H1 (cell line): ENCODE measurements around the gene TUBGCP5. TPM values are rescaled to one million over a fixed set of nuclear protein-coding genes. Genes with fewer than 3 reads are reported as not detected.

Experiments used
- CTCF ChIA-PET: fragments of 300-600 bp; sonication (Branson Sonifier 250); formaldehyde crosslinking; loops from one replicate; lab custom pipeline; 2021; ENCODE audit not compliant: partially characterized antibody; lab: Charles Lee
- POLR2A ChIA-PET: fragments of 300-600 bp; sonication (Branson Sonifier 250); formaldehyde crosslinking; loops from one replicate; lab custom pipeline; 2021; ENCODE audit warnings: inconsistent platforms; ENCODE audit not compliant: partially characterized antibody; lab: Charles Lee
- DNase-seq, 2 experiments: peaks; one replicate each; pipeline versions ENCODE4 v3.0.0 to v3.0.0-alpha.2; 2010 to 2022; ENCODE audit warnings: low spot score in 2 of 2, low read depth in 1 of 2, mixed read lengths in 1 of 2
- FAIRE-seq: peaks from 2 replicates; lab custom pipeline; 2011; peaks lifted over from hg19 to GRCh38; lab: Jason Lieb, UNC
- H2AFZ ChIP-seq: 2 replicates; pipeline ENCODE4 v1.8.1; 2012; ENCODE audit warnings: low read length, inconsistent platforms
- H2AK5ac ChIP-seq: 2 replicates; pipeline ENCODE4 v1.6.1; 2013; ENCODE audit warnings: low read depth, low read length
- H2BK120ac ChIP-seq: replicated peaks from 2 replicates; pipeline ENCODE3; 2013; ENCODE audit warnings: low read depth, low read length, inconsistent platforms
- H2BK12ac ChIP-seq: 2 replicates; pipeline ENCODE4 v1.6.1; 2013; ENCODE audit warnings: low read depth, low read length
- H2BK15ac ChIP-seq: 2 replicates; pipeline ENCODE4 v1.6.1; 2013; ENCODE audit warnings: low read length
- H2BK20ac ChIP-seq: 2 replicates; pipeline ENCODE4 v1.6.1; 2013; ENCODE audit warnings: low read length
- H2BK5ac ChIP-seq: 2 replicates; pipeline ENCODE4 v1.6.1; 2013; ENCODE audit warnings: low read depth, low read length
- H3K14ac ChIP-seq: 2 replicates; pipeline ENCODE4 v1.6.1; 2013; ENCODE audit warnings: inconsistent platforms; ENCODE audit not compliant: insufficient read length
- H3K18ac ChIP-seq: 2 replicates; pipeline ENCODE4 v1.6.1; 2013; ENCODE audit warnings: low read length; ENCODE audit errors: extremely low read depth
- H3K23ac ChIP-seq: 2 replicates; pipeline ENCODE4 v1.6.1; 2013; ENCODE audit warnings: inconsistent platforms; ENCODE audit not compliant: insufficient read length
- H3K23me2 ChIP-seq: 2 replicates; pipeline ENCODE4 v1.6.1; 2013; ENCODE audit warnings: low read depth, low read length
- H3K27ac ChIP-seq: 2 replicates; pipeline ENCODE4 v1.6.1; 2011; ENCODE audit warnings: low read depth, low read length, inconsistent platforms
- H3K27me3 ChIP-seq, 4 experiments: replicated peaks in 1 of 4; 1 replicate in 1 of 4; 2 replicates in 3 of 4; pipeline versions ENCODE4 v1.6.1 to v1.8.1; 2011 to 2013; ENCODE audit warnings: low read length in 3 of 4, mild to moderate bottlenecking in 3 of 4, inconsistent platforms in 2 of 4, mixed read lengths in 2 of 4, moderate library complexity in 1 of 4; ENCODE audit not compliant: control insufficient read depth in 3 of 4, insufficient read depth in 3 of 4; ENCODE audit errors: extremely low read depth in 1 of 4
- H3K36me3 ChIP-seq, 4 experiments: 2 replicates each; pipeline versions ENCODE4 v1.6.1 to v1.8.1; 2011 to 2013; ENCODE audit warnings: mild to moderate bottlenecking in 4 of 4, low read length in 3 of 4, moderate library complexity in 2 of 4, control low read depth in 1 of 4, inconsistent platforms in 1 of 4; ENCODE audit not compliant: insufficient read depth in 4 of 4, control insufficient read depth in 2 of 4
- H3K4ac ChIP-seq: replicated peaks from 2 replicates; pipeline ENCODE3; 2013; ENCODE audit warnings: low read length, low read depth, mixed read lengths, inconsistent platforms; ENCODE audit not compliant: insufficient read length
- H3K4me1 ChIP-seq, 4 experiments: replicated peaks in 1 of 4; 1 replicate in 1 of 4; 2 replicates in 3 of 4; pipeline versions ENCODE4 v1.6.1 to v1.8.1; 2011 to 2013; ENCODE audit warnings: low read length in 3 of 4, inconsistent platforms in 2 of 4, mixed read lengths in 1 of 4; ENCODE audit not compliant: insufficient read depth in 4 of 4, control insufficient read depth in 3 of 4
- H3K4me2 ChIP-seq, 2 experiments: 2 replicates each; pipeline versions ENCODE4 v1.6.1 to v1.8.1; 2011 to 2013; ENCODE audit warnings: low read depth in 2 of 2, low read length in 2 of 2, control low read depth in 1 of 2, inconsistent platforms in 1 of 2, mild to moderate bottlenecking in 1 of 2; ENCODE audit not compliant: insufficient read depth in 1 of 2
- H3K4me3 ChIP-seq, 4 experiments: fragments of 200-600, 300-600 bp in 1 of 4; sonication (generic), shearing (Covaris generic), sonication (Bioruptor Twin) in 1 of 4; 2 replicates each; pipeline versions ENCODE4 v1.5.1 to v1.8.1; 2011 to 2016; ENCODE audit warnings: low read length in 4 of 4, low read depth in 3 of 4, control low read depth in 2 of 4, inconsistent platforms in 2 of 4, mild to moderate bottlenecking in 2 of 4, mixed read lengths in 1 of 4, moderate library complexity in 1 of 4; ENCODE audit not compliant: insufficient read depth in 2 of 4; ENCODE audit errors: extremely low read depth in 1 of 4
- H3K56ac ChIP-seq: replicated peaks from 2 replicates; pipeline ENCODE3; 2013; ENCODE audit warnings: low read depth, mild to moderate bottlenecking, mixed read lengths, low read length, inconsistent platforms; ENCODE audit not compliant: insufficient read length
- H3K79me1 ChIP-seq: 2 replicates; pipeline ENCODE4 v1.6.1; 2013; ENCODE audit warnings: low read depth, low read length, control low read depth
- H3K79me2 ChIP-seq, 2 experiments: 2 replicates each; pipeline versions ENCODE4 v1.6.1 to v1.8.1; 2012 to 2013; ENCODE audit warnings: low read length in 2 of 2, mild to moderate bottlenecking in 2 of 2, inconsistent platforms in 1 of 2; ENCODE audit not compliant: insufficient read depth in 2 of 2, control insufficient read depth in 1 of 2
- H3K9ac ChIP-seq, 4 experiments: replicated peaks in 1 of 4; 1 replicate in 1 of 4; 2 replicates in 3 of 4; pipeline versions ENCODE4 v1.6.1 to v1.8.1; 2011 to 2013; ENCODE audit warnings: low read depth in 3 of 4, low read length in 3 of 4, control low read depth in 2 of 4, mild to moderate bottlenecking in 2 of 4, moderate library complexity in 2 of 4, inconsistent platforms in 1 of 4; ENCODE audit errors: extremely low read depth in 1 of 4
- H3K9me3 ChIP-seq, 2 experiments: 2 replicates each; pipeline versions ENCODE4 v1.6.1 to v1.8.1; 2012 to 2013; ENCODE audit warnings: mild to moderate bottlenecking in 2 of 2, moderate library complexity in 2 of 2, control low read depth in 1 of 2, inconsistent platforms in 1 of 2, low read depth in 1 of 2, low read length in 1 of 2, mixed read lengths in 1 of 2; ENCODE audit not compliant: insufficient read depth in 2 of 2
- H4K20me1 ChIP-seq, 2 experiments: replicated peaks in 1 of 2; 2 replicates each; pipeline versions ENCODE3 to v1.8.1; 2011 to 2013; ENCODE audit warnings: inconsistent platforms in 2 of 2, low read length in 2 of 2, mild to moderate bottlenecking in 1 of 2; ENCODE audit not compliant: insufficient read depth in 2 of 2, control insufficient read depth in 1 of 2
- H4K5ac ChIP-seq: 2 replicates; pipeline ENCODE4 v1.6.1; 2013; ENCODE audit warnings: low read length, low read depth, mixed read lengths, inconsistent platforms; ENCODE audit not compliant: insufficient read length
- H4K8ac ChIP-seq: 2 replicates; pipeline ENCODE4 v1.8.0; 2013; ENCODE audit warnings: mild to moderate bottlenecking, moderate library complexity, low read length, inconsistent platforms; ENCODE audit not compliant: insufficient read depth; ENCODE audit errors: extremely low read depth
- H4K91ac ChIP-seq: replicated peaks from 2 replicates; pipeline ENCODE3; 2013; ENCODE audit warnings: low read length, mixed read lengths, inconsistent platforms; ENCODE audit not compliant: insufficient read length
- POLR2A ChIP-seq, 2 experiments: IDR thresholded peaks; 1 replicate in 1 of 2; 2 replicates in 1 of 2; pipeline ENCODE4 v1.6.1; 2011; ENCODE audit warnings: low read depth in 2 of 2, low read length in 2 of 2, mild to moderate bottlenecking in 2 of 2; ENCODE audit errors: control extremely low read depth in 1 of 2
- TAF1 ChIP-seq: IDR thresholded peaks from 2 replicates; pipeline ENCODE4 v1.6.1; 2011; ENCODE audit warnings: mild to moderate bottlenecking, low read depth, low read length
- WGBS, 2 experiments: shearing (Covaris generic) in 1 of 2; methylation state at CpG; one replicate each; pipeline versions ENCODE4 v1.1.6 to v1.1.7; 2013 to 2015; ENCODE audit warnings: low lambda C conversion rate in 2 of 2, mixed read lengths in 2 of 2, inconsistent platforms in 1 of 2, low coverage in 1 of 2, missing lambda C conversion rate in 1 of 2; ENCODE audit not compliant: insufficient replicate concordance in 2 of 2, insufficient coverage in 1 of 2, insufficient read length in 1 of 2; ENCODE audit errors: extremely low coverage in 1 of 2, missing lambda C conversion rate in 1 of 2; 5-methylcytosine and 5-hydroxymethylcytosine counted together
- polyA plus RNA-seq, 7 experiments: library from polyadenylated mRNA; depleted of rRNA in 3 of 7; stranded (reverse) in 5 of 7; unstranded in 2 of 7; fragments of >200 nt in 5 of 7; fragments of 200-250 nt in 2 of 7; gene quantifications; 1 replicate in 5 of 7; 2 replicates in 1 of 7; 4 replicates in 1 of 7; pipeline versions ENCODE4 v1.2.1 to v1.2.3, GENCODE V29; 2011 to 2013; ENCODE audit warnings: missing spikeins in 2 of 7, mixed read lengths in 2 of 7
- total RNA-seq: library from RNA; stranded (reverse); fragmentation: NEBNext Ultra II Directional; extraction: Animal tissue kit (Norgen Biotek cat#: 25700); gene quantifications from 2 replicates; pipeline ENCODE4 v1.2.1, GENCODE V29; 2021
- TF ChIP-seq, protein P1 (sequence below), 3 experiments: IDR thresholded peaks; 1 replicate in 2 of 3; 2 replicates in 1 of 3; pipeline versions ENCODE4 v1.5.1 to v1.6.1; 2011; ENCODE audit warnings: low read length in 3 of 3, mild to moderate bottlenecking in 3 of 3, inconsistent platforms in 2 of 3, low read depth in 1 of 3, moderate library complexity in 1 of 3; ENCODE audit not compliant: insufficient read depth in 1 of 3; ENCODE audit errors: control extremely low read depth in 1 of 3

Gene TUBGCP5
- total and polyA plus RNA-seq, 2 of the 8 experiments (the other 6 are each of a cell fraction or from before 2014, with no cell fraction given) = 6.3 to 12.5 TPM

DNA sequence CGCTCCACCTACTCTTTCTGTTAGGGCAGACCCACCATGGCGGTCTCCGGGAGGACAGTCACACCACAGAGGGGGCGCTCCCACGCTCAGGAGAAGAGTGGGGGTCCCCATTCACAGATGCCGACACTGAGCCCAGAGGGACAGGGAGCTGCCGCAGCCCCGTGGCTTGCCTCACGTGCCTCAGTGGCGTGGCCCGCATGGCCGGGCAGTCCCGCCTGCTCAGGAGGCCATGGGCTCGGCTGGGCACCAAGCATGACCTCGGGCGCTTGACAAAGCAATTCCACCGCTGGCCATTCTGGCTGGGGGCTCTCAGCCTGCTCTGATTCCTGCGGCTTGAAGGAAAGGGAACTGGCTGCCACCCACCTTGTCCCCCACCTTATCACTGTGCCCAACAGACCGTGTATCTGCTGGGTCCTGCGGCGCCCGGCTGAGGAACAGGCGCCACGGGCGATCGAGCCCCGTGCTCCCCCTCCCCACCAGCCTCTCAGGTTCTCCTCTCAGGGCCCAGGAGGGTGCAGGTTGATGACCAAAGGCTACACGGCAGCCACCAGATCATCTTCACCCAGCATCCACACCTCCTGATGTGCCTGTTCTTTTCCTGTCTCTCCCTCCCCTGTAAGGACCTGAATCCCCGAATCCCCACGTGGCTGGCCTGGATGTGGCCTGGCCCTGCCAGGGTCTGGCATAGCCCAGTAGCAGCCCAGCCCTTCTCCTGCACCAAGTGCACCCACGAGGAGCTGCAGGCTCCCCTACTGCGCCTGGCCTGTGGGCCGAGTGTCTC is 79.9 kb downstream of the TUBGCP5 start:
- ChIA-PET CTCF (interaction anchor here (1.8 kb wide), 1 partner anchor 18 kb away, joined by 3 read pairs; no protein-coding TSS in a partner anchor), POLR2A (interaction anchor here (0.9 kb wide), 1 partner anchor 20 kb away, joined by 4 read pairs; the partner anchor contains the start of gene CYFIP1)
- Histone ChIP-seq H4K8ac (peak overlapping the region; percentile 7; the same call in 1 of the 2 replicates), H3K4me3 (no peak overlapping the region), H3K14ac (no peak overlapping the region), H3K23me2 (no peaks in the 10 kb centered on the region; the same call in 1 of the 2 replicates), H3K4ac (no peak overlapping the region), H3K27me3 (peaks cover under 1 to 15% (median 6%) of the 10 kb centered on the region in 4 experiments), H2BK15ac (no peak overlapping the region), H2BK5ac (no peak overlapping the region), H3K79me2 (peaks cover 0 to 22% of the 10 kb centered on the region in 2 experiments; a peak in 2 of 4 replicates), H4K20me1 (peaks cover 31 to 32% of the 10 kb centered on the region in 2 experiments), H3K36me3 (no peaks in the 10 kb centered on the region), H3K4me2 (no peak overlapping the region), H2BK120ac (no peak overlapping the region), H4K5ac (no peak overlapping the region), H3K79me1 (peaks cover 28% of the 10 kb centered on the region), H2AK5ac (no peak overlapping the region), H2AFZ (no peak overlapping the region), H3K27ac (no peak overlapping the region), H2BK20ac (no peak overlapping the region), H3K18ac (no peak overlapping the region), H4K91ac (no peak overlapping the region), H3K23ac (no peak overlapping the region), H2BK12ac (no peak overlapping the region), H3K4me1 (peaks cover 0 to 5% (median 0%) of the 10 kb centered on the region in 4 experiments; a peak in 1 of 7 replicates), H3K9ac (no peak overlapping the region)
- no peak for FAIRE-seq
- no peak for DNase-seq
- WGBS, 2 experiments = 95% methylated on average over 24 of the region's 33 CpGs; no CpG with 5 or more reads in 1 of the 2 experiments
- TF ChIP-seq, protein P1, sequence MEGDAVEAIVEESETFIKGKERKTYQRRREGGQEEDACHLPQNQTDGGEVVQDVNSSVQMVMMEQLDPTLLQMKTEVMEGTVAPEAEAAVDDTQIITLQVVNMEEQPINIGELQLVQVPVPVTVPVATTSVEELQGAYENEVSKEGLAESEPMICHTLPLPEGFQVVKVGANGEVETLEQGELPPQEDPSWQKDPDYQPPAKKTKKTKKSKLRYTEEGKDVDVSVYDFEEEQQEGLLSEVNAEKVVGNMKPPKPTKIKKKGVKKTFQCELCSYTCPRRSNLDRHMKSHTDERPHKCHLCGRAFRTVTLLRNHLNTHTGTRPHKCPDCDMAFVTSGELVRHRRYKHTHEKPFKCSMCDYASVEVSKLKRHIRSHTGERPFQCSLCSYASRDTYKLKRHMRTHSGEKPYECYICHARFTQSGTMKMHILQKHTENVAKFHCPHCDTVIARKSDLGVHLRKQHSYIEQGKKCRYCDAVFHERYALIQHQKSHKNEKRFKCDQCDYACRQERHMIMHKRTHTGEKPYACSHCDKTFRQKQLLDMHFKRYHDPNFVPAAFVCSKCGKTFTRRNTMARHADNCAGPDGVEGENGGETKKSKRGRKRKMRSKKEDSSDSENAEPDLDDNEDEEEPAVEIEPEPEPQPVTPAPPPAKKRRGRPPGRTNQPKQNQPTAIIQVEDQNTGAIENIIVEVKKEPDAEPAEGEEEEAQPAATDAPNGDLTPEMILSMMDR (IDR thresholded peaks at IDR 0.05; ENCODE audit: control extremely low read depth in 1 of 3, insufficient read depth in 1 of 3, low read depth in 1 of 3, low read length in 3 of 3) = no peak
- no peak for TF ChIP-seq TAF1
- TF ChIP-seq POLR2A (IDR thresholded peaks at IDR 0.05; ENCODE audit: control extremely low read depth in 1 of 2, low read depth in 2 of 2, low read length in 2 of 2) = no peak
- TF ChIP-seq, all 59 proteins: peak for 0
- Histone ChIP-seq H3K56ac (no peak overlapping the region), H3K9me3 (no peaks in the 10 kb centered on the region; a peak in 1 of 4 replicates)
